ENCODE data around the gene WASHC2A.
"Not testable (repeated sequence)": the region's sequence is repeated elsewhere in the genome, so short reads cannot be mapped to it uniquely, and the experiment has no call there.

DNA sequence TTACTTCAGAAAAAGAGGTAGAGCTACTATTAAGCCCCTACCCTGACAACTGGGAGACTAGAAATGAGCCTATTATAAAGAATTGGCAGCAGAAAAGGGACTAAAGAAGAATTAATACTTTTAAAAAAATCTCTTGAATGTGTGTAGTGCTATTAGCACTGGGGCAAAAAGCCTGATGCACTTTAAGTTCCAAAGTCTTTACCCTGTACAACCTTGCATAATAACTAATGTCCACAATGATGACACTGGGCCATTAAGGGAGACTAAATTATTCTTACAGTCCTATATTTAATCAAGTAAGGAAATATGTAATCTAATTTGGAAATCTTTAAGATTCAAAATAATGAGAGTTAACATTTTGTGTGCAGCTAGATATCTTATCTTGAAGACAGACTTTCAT lies 90.1 kb downstream of the WASHC2A start:
- TF ChIP-seq, protein P1, sequence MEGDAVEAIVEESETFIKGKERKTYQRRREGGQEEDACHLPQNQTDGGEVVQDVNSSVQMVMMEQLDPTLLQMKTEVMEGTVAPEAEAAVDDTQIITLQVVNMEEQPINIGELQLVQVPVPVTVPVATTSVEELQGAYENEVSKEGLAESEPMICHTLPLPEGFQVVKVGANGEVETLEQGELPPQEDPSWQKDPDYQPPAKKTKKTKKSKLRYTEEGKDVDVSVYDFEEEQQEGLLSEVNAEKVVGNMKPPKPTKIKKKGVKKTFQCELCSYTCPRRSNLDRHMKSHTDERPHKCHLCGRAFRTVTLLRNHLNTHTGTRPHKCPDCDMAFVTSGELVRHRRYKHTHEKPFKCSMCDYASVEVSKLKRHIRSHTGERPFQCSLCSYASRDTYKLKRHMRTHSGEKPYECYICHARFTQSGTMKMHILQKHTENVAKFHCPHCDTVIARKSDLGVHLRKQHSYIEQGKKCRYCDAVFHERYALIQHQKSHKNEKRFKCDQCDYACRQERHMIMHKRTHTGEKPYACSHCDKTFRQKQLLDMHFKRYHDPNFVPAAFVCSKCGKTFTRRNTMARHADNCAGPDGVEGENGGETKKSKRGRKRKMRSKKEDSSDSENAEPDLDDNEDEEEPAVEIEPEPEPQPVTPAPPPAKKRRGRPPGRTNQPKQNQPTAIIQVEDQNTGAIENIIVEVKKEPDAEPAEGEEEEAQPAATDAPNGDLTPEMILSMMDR (conservative IDR thresholded peaks at IDR 0.05; ENCODE audit: low read length) = not testable (repeated sequence)
- TF ChIP-seq EZH2phosphoT487 (IDR thresholded peaks at IDR 0.05; ENCODE audit: borderline replicate concordance, low read depth, low read length) = not testable (repeated sequence)
